ENCODE measurements around the gene NCAPD3. TPM values are rescaled to one million over a fixed set of nuclear protein-coding genes. Genes with fewer than 3 reads are reported as not detected.

NCAPD3 gene
- total RNA-seq, 1 experiment from 2014 or later: 52.2 TPM

DNA sequence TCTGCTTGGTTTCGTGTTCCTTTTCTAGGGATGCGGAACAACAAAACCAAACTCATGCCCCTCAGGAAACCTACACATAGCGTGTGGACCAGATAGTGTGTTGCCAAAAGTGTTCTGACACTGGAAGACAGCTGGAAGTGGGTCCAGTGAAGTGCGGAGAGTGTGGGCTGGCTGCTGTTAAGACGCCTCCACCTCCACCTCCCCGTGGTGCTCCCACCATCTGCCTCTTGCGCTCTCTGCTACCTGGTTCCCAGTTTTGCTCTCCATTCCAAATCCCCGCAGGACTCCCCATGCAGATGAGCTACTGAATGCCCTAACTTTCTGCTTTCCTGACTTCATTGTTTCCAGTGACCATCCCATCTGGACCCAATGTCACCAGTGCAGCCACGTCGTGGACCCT is 51.8 kb downstream of the NCAPD3 start:
- Mint-ChIP-seq H3K4me1 (no peaks in the 10 kb centered on the region), H3K36me3 (ENCODE audit: insufficient read depth in 1 of 3, low read depth in 3 of 3) (peaks cover 99 to 100% (median 100%) of the 10 kb centered on the region in 3 experiments), H3K27ac (no peak overlapping the region; a peak in 1 of 7 replicates)

More for the DNA sequence above, 51.8 kb downstream of the NCAPD3 start:
- no peak overlapping the region for H2AFZ ChIP-seq (ENCODE audit: low read length)
- WGBS (ENCODE audit: extremely low coverage, insufficient read length, low lambda C conversion rate): no CpG with 5 or more reads among the region's 10 CpGs
- H3K27ac ChIP-seq (ENCODE audit: insufficient read length, low read depth, low read length): no peak overlapping the region
- no peak overlapping the region for H3K56ac ChIP-seq (ENCODE audit: insufficient read length, low read depth, low read length)
- H2BK5ac ChIP-seq (ENCODE audit: insufficient read length, low read length): no peak overlapping the region
- no peak overlapping the region for H2BK15ac ChIP-seq (ENCODE audit: low read depth, low read length)
- H3K18ac ChIP-seq (ENCODE audit: insufficient read length, low read depth, low read length): no peak overlapping the region
- H3K27me3 Mint-ChIP-seq (ENCODE audit: low read depth): peaks cover 17% of the 10 kb centered on the region
- no peak overlapping the region for H3K14ac ChIP-seq (ENCODE audit: insufficient read depth, low read length)
- TF ChIP-seq CTCF (conservative IDR thresholded peaks at IDR 0.05): no peak
- no peak overlapping the region for H4K8ac ChIP-seq (replicated peaks; ENCODE audit: insufficient read length, low read depth, low read length)
- no peak overlapping the region for H2AK5ac ChIP-seq (ENCODE audit: insufficient read length, low read length)
- no peak for DNase-seq
- no peak overlapping the region for H3T11ph ChIP-seq (ENCODE audit: low read length)
- H4K5ac ChIP-seq (ENCODE audit: insufficient read length, low read depth, low read length): no peak overlapping the region
- no peak overlapping the region for H2BK20ac ChIP-seq (ENCODE audit: low read depth, low read length, poor library complexity, severe bottlenecking)
- no peak overlapping the region for H3K23ac ChIP-seq (ENCODE audit: insufficient read length, low read depth, low read length)
- no peaks in the 10 kb centered on the region for H3K79me2 ChIP-seq (ENCODE audit: insufficient read depth, low read length)
- no peaks in the 10 kb centered on the region for H3K23me2 ChIP-seq (ENCODE audit: insufficient read length, low read depth, low read length, poor library complexity, severe bottlenecking)
- H3K4me1 ChIP-seq (ENCODE audit: insufficient read depth, low read length): no peaks in the 10 kb centered on the region
- H2BK12ac ChIP-seq (ENCODE audit: insufficient read length, low read depth, low read length): no peak overlapping the region
- no peak overlapping the region for H3K4me2 ChIP-seq (ENCODE audit: insufficient read depth, insufficient read length, low read length)
- no peak overlapping the region for H3K4ac ChIP-seq (ENCODE audit: low read depth, low read length)
- no peak overlapping the region for H3K4me3 Mint-ChIP-seq
- H2BK120ac ChIP-seq (ENCODE audit: low read depth, low read length, poor library complexity, severe bottlenecking): no peak overlapping the region
- H3K9me3 ChIP-seq (ENCODE audit: control insufficient read depth, low read depth, low read length): peaks cover 58% of the 10 kb centered on the region
- H3K27me3 ChIP-seq (ENCODE audit: insufficient read depth, low read length): no peaks in the 10 kb centered on the region
- no peaks in the 10 kb centered on the region for H4K20me1 ChIP-seq (ENCODE audit: control insufficient read depth, insufficient read depth, insufficient read length)
- H4K91ac ChIP-seq (ENCODE audit: insufficient read length, low read depth, low read length): no peak overlapping the region
- H3K9me3 Mint-ChIP-seq: peaks cover 63 to 81% of the 10 kb centered on the region in 2 experiments
- H3K9ac ChIP-seq (ENCODE audit: extremely low read depth, insufficient read length, low read length): no peak overlapping the region
- no peaks in the 10 kb centered on the region for H3K79me1 ChIP-seq (ENCODE audit: insufficient read depth, low read depth, low read length, poor library complexity, severe bottlenecking)
